Embryonic facial prominence (tissue), 1 donor: ENCODE measurements around the gene LHX4.
A peak's percentile ranks its signal among the peaks of the same experiment; 100 is the strongest.

Source experiments
- DNase-seq: peaks from one replicate; pipeline ENCODE4 v3.0.0-alpha.2; 2016; ENCODE audit errors: extremely low spot score

LHX4 gene

DNA sequence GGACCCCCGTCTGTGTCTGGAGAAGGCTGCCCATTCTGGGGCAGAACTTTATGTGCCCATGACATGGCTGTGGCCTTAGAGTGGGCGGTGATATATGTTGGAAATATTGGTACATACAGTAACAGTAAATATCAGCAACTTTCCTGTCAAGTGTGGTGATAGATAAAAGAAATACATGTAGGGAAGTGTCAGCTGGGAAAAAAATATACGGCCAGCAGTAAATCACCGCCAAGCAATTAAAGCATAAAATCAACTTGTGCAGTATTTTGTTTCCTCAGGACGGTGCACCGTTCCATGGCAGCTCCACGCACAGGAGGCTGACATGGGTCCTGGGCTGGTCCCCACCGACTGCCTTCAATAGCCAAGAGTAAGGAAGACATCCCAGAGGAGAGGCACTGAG is 27.4 kb downstream of the LHX4 start:
- DNase-seq, result no peak

DNA sequence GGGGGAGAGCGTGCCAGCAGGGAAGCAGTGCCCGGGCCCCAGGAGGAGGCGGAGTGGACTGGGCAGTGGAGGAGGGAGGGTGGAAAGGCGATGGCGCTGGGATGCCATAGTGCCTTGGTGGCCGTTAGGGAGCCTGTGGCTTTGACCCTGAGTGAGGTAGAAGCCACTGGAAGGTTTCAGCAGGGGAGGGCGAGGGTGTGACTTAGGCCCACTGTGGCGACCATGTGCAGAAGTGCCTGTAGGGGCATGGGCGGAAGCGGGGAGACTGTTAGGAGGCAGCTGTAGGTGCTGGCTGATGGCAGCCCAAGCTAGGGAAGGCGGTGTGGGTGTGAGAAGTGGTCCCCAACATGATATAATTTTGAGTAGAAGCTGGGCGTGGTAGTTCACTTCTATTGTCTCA is 28.2 kb downstream of the LHX4 start:
- no peak for DNase-seq

DNA sequence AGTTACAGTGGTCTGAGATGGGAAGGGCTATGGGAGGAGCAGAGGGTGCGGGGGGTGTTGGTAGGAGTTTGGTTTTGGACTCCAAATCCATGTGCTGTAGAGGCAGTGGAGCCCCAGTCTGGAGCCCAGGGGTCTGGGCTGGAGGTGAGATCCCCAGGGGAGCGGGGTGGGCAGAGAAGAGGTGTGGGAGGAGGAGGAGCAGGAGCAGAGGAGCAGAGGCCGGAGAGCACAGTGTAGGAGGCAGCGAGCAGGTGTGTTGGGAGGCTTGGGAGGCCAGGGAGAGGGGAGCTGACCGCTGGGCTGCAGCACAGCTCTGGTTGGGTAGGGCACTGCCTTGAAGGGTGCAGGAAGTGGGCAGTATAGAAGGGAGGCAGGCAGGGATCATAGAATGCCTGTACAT is 28.9 kb downstream of the LHX4 start:
- no peak for DNase-seq

DNA sequence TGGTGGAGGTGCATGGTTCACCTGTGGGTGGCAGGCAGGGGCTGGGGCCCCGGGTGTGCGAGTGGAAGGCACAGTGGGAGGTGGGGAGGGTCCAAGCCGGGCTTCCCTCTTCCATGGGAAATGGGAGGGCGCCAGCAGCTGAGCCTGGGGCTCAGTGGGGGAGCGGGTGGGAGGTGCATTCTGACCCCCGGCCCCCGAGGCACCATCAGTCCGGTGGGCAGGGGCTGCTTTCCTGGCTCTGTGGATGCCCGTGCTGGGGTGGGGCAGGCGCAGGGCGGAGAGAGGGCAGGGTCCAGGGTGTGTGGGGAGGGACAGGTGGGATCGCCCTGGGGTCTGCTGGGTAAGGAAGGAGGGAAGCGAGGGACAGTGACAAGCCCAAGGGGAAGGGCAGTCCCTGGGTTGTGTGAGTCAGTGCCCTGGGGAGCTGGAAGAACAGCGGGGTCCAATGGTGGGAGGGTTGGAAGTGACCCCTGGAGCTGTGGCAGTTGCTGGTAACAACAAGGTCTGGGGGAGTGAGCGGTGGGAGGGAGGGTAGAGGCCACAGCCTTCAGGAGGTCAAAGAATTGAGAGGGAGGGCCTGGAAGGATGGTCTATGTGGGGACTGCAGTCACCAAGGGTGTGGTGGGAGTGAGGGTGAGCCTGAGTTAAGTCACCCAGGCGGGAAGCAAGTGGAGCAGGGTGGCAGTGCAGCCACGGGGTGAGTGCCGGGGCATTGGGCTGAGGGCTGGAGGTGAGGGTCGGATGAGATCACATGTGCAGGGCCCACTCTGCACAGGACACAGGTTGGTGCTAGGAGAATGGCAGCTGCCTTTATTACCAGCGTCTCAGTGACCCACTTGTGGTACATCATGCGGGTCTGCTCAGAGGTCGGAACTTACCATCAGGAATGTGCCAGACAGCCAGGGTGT is 29.6 kb downstream of the LHX4 start:
- DNase-seq, result no peak

- DNase-seq, result no peak
Observed at GRCh38 chr1:180260541-180260940, 30.5 kb downstream of the LHX4 start.

DNA sequence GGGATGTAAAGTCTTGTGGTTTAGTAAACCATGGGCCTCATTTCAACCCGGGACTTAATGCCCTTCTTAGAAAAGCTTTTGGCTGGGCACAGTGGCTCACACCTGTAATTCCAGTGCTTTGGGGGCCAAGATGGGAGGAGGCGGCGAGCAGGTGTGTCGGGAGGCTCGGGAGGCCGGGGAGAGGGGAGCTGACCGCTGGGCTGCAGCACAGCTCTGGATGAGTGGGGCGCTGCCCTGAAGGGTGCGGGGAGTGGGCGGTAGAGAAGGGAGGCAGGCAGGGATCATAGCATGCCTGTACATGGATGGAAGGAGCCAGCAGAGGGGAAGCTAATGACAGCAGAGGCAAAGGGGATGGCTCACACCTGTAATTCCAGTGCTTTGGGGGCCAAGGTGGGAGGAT is 31.0 kb downstream of the LHX4 start:
- no peak for DNase-seq

DNA sequence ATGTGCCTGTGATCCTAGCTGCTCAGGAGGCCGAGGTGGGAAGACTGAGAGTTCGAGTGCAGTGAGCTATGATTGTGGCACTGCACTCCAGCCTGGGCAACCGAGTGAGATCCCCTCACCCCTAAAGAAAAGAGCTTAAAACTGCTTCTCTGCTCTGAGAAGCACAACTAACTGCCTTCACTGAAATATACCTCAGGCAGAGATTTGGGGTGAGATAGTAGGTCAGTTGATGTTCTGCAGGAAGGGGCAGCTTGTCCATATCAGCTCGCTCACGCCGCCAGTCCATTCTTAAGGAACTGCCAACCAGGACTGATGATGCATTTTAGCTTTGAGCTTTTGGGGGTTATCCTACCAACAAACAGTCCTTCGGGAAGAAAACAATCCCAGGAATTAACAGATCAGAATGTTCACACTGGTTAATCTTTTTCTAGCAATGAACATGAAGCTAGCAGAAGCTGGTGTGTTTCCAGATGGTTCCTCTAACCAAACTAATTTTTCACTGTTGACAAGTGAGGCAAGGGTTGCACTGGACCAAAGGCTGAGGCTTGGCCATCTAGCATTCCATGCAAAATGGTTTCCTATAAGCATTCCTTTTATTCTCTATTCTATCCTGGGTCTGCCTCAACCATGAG is 31.6 kb downstream of the LHX4 start:
- no peak for DNase-seq

DNA sequence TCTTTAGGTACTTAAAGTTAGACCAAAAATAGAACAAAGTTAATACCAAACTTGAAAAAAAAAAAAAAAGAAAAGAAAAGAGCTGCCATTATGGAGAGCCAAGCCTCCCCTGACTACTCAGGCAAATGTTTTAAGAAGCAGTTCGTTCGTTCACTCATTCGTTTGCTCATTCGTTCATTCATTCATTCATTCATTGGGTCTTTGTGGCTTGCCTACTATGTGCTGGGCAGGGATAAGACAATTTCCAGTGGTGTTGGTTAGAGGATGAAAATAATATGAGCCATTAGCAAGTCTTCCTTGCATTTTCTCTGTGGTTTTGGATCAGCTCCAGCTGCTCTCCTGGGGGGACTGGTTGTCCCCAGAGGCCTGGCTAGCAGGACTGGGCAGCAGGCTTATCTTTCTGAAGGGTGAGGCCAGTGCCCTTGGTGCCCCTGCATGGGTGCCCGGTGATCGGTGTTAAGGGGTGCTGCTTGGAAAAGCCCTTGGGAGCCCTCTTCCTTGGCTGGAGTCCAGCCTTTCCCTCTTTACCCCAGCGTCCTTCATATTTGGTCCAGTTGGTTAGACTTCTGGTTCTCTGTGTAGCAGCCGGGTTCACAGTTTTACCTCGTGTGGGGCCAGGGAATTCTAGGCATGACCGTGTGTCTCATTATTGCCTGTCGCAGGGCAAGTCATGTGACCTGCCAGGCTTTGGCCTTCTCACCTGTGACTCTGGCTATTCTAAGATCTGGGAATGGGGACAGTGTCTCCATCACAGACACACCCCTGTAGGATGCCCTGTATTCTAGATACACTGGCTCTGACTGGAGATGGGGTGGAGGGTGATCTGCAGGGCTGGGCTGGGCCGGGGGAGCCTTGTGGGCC is 32.8 kb downstream of the LHX4 start:
- peak; percentile 12 for DNase-seq

DNA sequence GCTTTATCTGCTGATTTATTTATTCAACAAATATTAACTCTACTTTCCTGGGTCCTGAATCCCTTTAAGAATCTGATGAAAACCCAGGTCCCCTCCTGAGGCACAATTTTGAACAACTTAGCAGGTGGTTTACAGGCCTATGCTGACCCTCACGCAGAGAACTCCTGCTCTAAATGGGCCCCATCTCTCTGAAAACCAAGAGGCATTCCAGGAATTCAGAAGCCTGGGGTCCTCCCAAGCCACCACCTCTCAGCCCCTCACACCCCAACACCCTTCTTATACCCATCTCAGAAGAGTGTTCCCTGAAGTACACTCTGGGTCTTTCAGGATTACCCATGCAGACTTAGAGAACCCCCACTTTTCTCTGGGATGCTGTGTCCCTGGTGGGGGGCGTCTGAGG is 34.5 kb downstream of the LHX4 start:
- no peak for DNase-seq

DNA sequence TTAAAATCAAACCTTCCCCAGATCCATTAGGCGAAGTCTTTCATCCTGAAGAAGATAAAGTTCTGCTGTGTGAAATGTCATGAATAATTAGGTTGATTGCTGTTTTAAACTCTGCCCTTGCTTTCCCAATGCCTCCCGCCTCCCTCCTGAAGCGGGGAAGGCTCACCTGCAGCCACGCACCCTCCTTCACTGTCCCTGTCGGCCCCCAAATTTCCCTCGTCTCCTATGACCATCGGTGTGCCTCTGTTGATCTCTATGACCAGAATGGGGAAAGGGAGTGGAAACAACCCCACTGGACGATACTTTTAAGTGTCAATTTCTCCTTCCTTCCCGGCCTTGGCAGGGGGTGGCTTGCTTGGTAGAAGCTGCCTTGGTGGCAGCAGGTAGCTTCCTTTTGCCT is 35.1 kb downstream of the LHX4 start:
- DNase-seq, result no peak

GRCh38 chr1:180265871-180266270 is 35.8 kb downstream of the LHX4 start:
- DNase-seq, result no peak

DNA sequence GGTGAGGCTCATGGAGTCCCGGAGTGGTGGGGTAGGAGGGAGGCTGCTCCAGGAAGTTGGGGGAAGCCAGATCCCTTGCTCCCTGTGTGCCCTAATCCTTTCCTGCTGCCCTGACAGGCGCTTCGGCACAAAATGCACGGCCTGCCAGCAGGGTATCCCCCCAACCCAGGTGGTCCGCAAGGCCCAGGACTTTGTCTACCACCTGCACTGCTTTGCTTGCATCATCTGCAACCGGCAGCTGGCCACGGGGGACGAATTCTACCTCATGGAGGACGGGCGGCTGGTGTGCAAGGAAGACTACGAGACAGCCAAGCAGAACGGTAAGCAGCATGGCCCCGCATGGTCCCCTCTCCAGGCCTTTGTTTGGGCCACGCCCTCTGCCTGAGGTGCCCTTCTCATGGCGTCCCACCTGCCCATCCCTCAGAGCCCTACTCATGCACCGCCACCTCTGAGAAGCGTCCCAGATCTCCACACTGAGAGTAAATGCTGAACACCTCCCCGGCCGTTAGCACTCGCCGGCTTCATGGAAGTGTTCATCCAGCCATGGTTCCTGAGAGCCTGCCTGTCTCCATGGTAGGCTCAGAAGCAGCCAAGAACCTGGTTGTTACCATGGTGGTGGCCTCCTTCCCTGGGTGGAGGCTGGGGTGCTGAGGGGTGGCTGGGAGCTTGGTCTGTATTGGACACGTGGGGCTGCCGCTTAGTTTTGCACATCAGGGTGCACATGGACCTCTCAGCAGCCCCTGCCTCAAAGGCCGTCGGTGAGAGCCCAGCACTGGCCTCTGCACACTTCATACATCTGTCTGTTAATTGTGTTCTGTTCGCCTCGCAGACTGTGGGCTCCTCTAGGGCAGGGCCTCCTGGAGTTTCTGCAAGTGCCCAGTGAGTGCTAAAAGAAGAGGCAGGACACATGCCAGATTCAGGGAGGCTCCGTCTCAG is 36.5 kb downstream of the LHX4 start:
- DNase-seq, result no peak

GRCh38 chr1:180267211-180267561 is 37.1 kb downstream of the LHX4 start:
- no peak for DNase-seq

GRCh38 chr1:180267761-180268555 is 37.9 kb downstream of the LHX4 start:
- no peak for DNase-seq

DNA sequence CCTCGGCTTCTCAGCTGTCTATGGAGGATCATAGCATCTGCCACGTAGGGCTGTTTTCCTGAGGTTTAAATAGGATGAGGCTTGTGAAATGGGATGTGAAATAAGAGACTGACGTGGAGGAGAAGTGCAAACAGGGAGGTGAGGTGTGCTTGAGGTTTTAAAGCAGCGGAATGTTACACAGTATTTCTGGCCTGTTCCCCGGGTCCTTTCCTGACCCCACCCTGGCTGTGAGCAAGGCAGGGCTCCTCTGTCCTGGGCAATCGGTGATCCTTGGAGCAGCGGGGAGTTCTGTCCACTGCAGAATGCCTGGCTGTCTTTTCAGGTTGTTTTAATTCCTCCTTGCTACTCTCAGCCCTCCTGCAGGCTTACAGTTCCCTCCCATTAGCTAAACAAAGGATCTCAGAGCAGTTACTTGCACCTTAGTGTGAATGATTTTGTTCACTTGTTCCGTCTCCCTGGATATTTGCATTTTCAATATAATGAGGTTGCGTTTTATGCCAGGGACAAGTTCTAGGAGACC is 38.6 kb downstream of the LHX4 start:
- DNase-seq, result no peak

- DNase-seq, result no peak
Observed at GRCh38 chr1:180269645-180270529, 39.8 kb downstream of the LHX4 start.

- no peak for DNase-seq
Observed at GRCh38 chr1:180270530-180271271, 40.6 kb downstream of the LHX4 start.
